VCaP (cell line): Measurements from ENCODE around the gene VSX2.
A peak's percentile ranks its signal among the peaks of the same experiment; 100 is the strongest.

Source experiments
- H3K27ac ChIP-seq: fragments of 450-650 bp; 2 replicates; pipeline ENCODE4 v1.5.1; 2017
- TF ChIP-seq, protein P1 (sequence below): fragments of 450-650 bp; conservative IDR thresholded peaks from 2 replicates; pipeline ENCODE4 v1.5.1; 2017; ENCODE audit warnings: mild to moderate bottlenecking, moderate library complexity

The VSX2 gene

GRCh38 chr14:74271365-74271764, 32.1 kb downstream of the VSX2 start:
- TF ChIP-seq, protein P1, sequence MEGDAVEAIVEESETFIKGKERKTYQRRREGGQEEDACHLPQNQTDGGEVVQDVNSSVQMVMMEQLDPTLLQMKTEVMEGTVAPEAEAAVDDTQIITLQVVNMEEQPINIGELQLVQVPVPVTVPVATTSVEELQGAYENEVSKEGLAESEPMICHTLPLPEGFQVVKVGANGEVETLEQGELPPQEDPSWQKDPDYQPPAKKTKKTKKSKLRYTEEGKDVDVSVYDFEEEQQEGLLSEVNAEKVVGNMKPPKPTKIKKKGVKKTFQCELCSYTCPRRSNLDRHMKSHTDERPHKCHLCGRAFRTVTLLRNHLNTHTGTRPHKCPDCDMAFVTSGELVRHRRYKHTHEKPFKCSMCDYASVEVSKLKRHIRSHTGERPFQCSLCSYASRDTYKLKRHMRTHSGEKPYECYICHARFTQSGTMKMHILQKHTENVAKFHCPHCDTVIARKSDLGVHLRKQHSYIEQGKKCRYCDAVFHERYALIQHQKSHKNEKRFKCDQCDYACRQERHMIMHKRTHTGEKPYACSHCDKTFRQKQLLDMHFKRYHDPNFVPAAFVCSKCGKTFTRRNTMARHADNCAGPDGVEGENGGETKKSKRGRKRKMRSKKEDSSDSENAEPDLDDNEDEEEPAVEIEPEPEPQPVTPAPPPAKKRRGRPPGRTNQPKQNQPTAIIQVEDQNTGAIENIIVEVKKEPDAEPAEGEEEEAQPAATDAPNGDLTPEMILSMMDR: no peak

GRCh38 chr14:74275241-74275841, 36.1 kb downstream of the VSX2 start:
- TF ChIP-seq, protein P1: no peak
- H3K27ac ChIP-seq: no peak overlapping the region

More at GRCh38 chr14:74271365-74271764, 32.1 kb downstream of the VSX2 start:
- no peak overlapping the region for H3K27ac ChIP-seq

- TF ChIP-seq, protein P1: no peak
- H3K27ac ChIP-seq: no peak overlapping the region
These were observed 38.8 kb downstream of the VSX2 start for GRCh38 chr14:74278080-74278479.

GRCh38 chr14:74281069-74281468, 41.8 kb downstream of the VSX2 start:
- no peak overlapping the region for H3K27ac ChIP-seq
- TF ChIP-seq, protein P1: no peak

DNA sequence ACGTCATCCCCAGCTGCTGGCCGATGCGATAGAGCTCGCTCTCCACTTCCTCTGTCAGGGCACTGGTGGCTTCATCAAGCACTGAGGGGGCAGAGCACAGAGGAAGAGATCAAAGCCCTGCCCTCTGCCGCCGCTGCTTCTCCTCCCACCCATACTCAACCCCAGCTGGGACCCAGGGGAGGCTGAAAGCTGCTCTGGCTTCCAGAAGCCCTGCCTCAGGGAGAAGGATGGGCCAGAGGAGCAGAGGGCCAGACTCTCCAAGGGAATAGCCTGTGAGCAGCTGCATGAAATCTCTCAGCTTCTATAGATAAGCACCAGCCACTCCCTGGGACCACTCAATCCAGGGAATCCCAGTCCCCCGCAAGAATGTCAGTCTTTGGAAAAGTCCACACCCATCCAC, 47.5 kb downstream of the VSX2 start:
- no peak overlapping the region for H3K27ac ChIP-seq
- TF ChIP-seq, protein P1: no peak

- no peak overlapping the region for H3K27ac ChIP-seq
- TF ChIP-seq, protein P1: no peak
These were observed 50.6 kb downstream of the VSX2 start for GRCh38 chr14:74289801-74290200.

GRCh38 chr14:74290415-74290814, 51.2 kb downstream of the VSX2 start:
- no peak overlapping the region for H3K27ac ChIP-seq
- TF ChIP-seq, protein P1: peak; percentile 58
